GM12864 (cell line): Measurements from ENCODE around the gene AP4B1.

Source experiments
- DNase-seq: peaks from one replicate; pipeline ENCODE4 v3.0.0-alpha.2; 2011; ENCODE audit warnings: low read depth
- H3K4me3 ChIP-seq: 2 replicates; pipeline ENCODE4 v1.5.1; 2011; ENCODE audit warnings: mild to moderate bottlenecking, low read depth, low read length, control low read depth
- CTCF ChIP-seq: IDR thresholded peaks from 2 replicates; pipeline ENCODE4 v1.5.1; 2011; ENCODE audit warnings: low read depth, mild to moderate bottlenecking, moderate library complexity, low read length, control low read depth, inconsistent platforms; ENCODE audit errors: missing control alignments

The AP4B1 gene

GRCh38 chr1:113850127-113850796, 54.3 kb downstream of the AP4B1 start:
- H3K4me3 ChIP-seq, result no peak overlapping the region
- DNase-seq, result no peak
- no peak for TF ChIP-seq CTCF

DNA sequence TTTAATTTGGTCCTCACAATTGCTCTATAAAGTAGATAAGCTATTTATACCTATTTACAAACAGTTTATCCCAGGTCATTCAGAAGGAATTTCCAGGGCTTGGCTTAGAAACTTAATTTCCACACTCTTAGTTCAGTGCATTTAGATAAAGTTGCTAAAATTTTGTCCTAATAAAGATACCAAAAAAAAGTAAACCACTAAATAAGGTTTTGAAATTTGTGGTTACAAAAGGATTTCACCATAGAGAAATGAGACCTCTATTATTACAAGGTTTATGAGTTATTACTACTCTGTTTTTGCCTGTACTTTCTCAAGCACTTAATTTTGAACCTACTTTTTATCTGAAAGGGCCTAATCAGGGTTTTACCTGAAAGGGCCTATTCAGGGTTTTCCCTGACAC, 55.5 kb downstream of the AP4B1 start:
- H3K4me3 ChIP-seq, result no peak overlapping the region
- no peak for DNase-seq
- TF ChIP-seq CTCF, result no peak

GRCh38 chr1:113846391-113847035, 58.1 kb downstream of the AP4B1 start:
- no peak overlapping the region for H3K4me3 ChIP-seq
- no peak for DNase-seq
- no peak for TF ChIP-seq CTCF
